CD4-positive, alpha-beta T cell treated with Interleukin-1 beta for 1 hour (primary cell): ENCODE results near the gene HSD17B4.
"Not testable (repeated sequence)": the region's sequence is repeated elsewhere in the genome, so short reads cannot be mapped to it uniquely, and the experiment has no call there.

ENCODE experiments used
- DNase-seq, 2 donors: peaks; one replicate each; pipeline ENCODE4 v3.0.0-alpha.2; 2020 to 2022

Gene HSD17B4

DNA sequence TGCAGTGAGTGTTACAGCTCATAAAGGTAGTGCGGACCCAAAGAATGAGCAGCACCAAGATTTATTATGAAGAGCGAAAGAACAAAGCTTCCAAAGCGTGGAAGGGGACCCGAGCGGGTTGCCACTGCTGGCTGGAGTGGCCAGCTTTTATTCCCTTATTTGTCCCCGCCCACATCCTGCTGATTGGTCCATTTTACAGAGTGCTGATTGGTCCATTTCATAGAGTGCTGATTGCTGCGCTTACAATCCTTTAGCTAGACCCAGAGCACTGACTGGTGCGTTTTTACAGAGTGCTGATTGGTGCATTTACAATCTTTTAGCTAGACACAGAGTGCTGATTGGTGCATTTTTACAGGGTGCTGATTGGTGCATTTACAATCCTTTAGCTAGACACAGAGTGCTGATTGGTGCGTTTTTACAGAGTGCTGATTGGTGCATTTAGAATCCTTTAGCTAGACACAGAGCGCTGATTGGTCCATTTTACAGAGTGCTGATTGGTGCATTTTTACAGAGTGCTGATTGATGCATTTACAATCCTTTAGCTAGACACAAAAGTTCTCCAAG lies 19.5 kb upstream of the HSD17B4 start:
- DNase-seq: not testable (repeated sequence)

DNA sequence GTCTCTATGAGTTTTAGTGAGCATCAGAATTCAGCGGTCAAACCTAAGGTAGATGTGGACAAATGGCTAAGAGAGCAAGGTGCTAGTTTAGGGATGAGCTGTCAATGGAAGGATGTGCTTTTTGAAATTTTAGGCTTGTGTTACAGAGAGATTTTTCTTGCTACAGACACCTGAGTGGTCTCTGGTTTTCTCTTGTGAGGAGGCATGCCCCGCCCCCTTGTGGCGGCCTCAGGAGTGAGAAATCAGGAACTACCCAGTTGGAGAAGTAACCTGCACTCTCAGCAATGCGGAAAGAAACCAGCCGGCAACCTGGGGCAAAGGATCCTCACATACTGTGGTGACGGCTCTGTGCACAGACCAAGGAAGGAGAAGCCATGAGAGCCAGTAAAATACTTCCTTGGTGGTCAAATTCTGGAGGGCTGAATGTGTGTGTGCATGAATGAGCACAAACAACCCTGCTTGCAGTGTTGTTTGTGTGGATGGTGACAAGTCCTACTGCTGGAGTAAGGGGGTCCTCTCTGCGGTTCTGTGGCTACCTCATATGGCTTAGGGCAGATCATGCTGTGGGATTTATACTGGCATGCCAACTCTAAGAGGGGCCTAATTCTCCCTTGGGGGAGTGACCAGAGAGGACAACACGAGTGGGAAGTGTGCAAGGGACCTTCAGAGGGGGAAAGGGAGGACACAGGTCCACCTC lies 16.7 kb upstream of the HSD17B4 start:
- DNase-seq: peak; percentile 72 to 77

DNA sequence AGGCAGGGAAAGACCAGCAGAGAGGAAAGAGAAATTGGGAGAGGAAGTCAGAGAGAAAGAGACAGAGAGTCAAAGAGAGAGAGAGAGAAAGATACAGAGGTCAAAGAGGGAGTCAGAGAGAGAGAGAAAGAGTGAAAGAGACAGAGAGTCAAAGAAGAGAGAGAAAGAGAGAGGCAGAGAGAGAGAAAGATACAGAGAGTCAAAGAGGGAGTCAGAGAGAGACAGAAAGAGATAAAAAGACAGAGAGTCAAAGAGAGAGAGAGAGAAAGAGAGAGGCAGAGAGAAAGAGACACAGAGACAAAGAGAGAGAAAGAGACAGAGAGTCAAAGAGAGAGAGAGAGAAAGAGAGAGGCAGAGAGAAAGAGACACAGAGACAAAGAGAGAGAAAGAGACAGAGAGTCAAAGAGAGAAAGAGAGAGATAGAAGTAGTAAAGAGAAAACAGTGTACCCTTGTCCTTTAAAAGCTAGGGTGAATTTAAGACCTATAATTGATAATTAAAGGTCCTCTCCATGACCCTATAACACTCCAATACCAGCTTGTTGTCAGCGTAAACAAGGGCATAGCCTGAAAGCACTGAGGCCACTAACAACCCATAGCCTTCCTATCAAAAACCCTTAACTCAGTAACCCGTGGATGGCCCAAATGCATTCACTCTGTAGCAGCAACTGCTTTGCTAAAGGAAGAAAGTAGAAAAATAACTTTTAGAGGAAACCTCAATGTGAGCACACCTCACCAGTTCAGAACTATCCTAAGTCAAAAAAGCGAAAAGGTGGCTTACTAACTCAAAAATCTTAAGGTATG lies 14.3 kb upstream of the HSD17B4 start:
- DNase-seq: not testable (repeated sequence)

DNA sequence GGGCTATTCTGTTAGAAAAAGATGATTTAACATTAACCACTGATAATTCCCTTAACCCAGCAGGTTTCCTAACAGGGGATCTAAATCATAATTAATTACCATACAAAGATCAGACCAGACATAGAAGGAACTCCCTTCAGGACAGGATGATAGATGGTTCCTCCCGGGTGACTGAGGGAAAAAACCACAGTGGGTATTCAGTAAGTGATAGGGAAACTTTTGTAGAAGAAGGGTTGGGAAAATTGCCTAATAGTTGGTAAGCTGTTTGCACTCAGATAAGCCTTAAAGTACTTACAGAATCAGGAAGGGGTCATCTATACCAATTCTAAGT lies 13.7 kb upstream of the HSD17B4 start:
- DNase-seq: not testable (repeated sequence)

GRCh38 chr5:119439140-119439631 lies 13.1 kb upstream of the HSD17B4 start:
- DNase-seq: peak; percentile 5 to 12

GRCh38 chr5:119439632-119440031 lies 12.7 kb upstream of the HSD17B4 start:
- not testable (repeated sequence) for DNase-seq

GRCh38 chr5:119444643-119445042 lies 7.7 kb upstream of the HSD17B4 start:
- DNase-seq: not testable (repeated sequence)

DNA sequence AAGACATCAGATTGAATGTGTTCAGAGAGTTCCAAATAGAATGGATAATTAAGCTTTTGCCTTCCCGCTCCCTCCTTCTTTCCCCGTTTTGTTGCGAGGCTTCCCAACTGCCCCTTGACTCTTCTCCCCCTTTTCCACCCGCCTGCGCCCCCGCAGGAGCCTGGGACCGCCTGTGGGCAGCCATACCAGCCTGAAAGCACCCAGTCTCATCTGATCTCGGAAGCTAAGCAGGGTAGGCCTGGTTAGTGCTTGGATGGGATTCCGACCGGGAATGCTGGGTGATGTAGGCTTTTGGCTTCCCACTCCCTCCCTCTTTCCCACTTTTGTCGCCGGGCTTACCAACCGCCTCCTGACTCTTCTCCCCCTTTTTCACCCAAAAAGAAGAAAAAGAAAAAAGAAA lies 6.8 kb upstream of the HSD17B4 start:
- no peak for DNase-seq

- no peak for DNase-seq
Measured at GRCh38 chr5:119449882-119450281, 2.4 kb upstream of the HSD17B4 start.

GRCh38 chr5:119450627-119451026 lies 1.7 kb upstream of the HSD17B4 start:
- not testable (repeated sequence) for DNase-seq

- no peak for DNase-seq
Measured at GRCh38 chr5:119451561-119451960, 736 bp upstream of the HSD17B4 start.

DNA sequence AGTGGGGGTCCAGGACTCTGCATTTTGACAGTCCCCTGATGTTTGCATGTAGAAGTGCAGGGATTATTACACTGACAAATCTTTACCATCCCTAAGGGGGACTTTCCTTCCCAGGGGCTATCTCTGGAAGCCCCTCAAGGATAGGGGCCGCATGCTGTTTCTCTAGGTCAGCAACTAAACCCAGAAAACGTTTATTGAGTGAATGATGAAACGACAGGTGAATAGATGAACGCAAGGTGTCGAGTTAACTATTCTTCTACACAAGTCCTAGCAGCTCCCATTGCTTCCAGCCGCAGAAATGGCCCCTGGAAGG lies 281 bp upstream of the HSD17B4 start:
- DNase-seq: no peak

- DNase-seq: no peak
Measured at GRCh38 chr5:119453040-119453373, 710 bp downstream of the HSD17B4 start.

DNA sequence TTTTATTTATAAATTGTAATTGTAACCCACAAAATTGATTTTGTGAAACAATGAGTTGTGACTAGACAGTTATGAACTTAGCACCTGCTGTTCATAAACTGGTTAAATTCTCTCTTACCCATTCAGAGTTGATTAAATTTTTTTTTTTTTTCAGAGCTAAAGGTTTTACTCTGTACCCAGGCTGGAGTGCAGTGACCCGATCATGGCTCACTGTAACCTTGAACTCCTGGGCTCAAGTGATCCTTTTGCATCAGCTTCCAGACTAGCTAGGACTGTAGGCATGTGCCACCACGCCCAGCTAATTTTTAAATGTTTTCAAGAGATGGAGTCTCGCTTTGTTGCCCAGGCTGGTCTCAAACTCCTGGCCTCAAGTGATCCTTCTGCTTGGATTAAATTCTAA lies 1.9 kb downstream of the HSD17B4 start:
- no peak for DNase-seq

DNA sequence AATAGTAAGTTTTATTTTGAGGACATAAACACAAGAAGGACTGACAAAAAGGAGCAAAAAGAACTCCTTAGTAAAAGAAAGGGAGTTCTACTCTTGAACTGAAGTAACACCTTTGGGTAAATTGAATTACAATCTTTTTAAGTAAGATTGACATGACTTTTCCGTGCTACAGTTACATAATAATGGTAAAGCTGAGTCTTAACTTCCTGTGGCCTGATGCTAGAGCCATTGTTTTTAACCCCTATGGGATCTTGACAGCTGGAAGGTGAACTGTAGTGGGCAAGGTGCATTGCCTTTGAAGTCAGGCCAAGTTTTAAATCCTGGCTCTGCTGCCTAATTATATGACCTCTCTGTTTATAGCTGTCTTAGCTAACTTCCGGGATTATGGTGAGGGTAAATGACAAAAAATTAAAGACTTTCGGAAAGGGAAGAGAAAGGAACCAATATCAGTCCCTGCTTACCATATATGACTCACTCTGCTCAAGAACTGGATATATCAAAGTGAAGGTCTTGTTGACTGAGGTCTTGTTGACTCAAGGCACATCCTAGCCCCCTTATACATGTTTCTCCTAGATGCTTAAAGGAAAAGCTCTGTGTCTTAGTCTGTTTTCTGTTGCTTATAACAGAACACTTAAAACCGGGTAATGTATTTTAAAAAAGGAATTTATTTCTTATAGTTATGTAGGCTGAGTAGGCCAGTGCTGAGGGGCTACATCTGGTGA lies 6.8 kb downstream of the HSD17B4 start:
- no peak for DNase-seq

- DNase-seq: no peak
Measured at GRCh38 chr5:119465640-119466039, 13.3 kb downstream of the HSD17B4 start.

GRCh38 chr5:119468286-119468685 lies 16.0 kb downstream of the HSD17B4 start:
- no peak for DNase-seq

GRCh38 chr5:119470105-119470763 lies 17.9 kb downstream of the HSD17B4 start:
- no peak for DNase-seq

DNA sequence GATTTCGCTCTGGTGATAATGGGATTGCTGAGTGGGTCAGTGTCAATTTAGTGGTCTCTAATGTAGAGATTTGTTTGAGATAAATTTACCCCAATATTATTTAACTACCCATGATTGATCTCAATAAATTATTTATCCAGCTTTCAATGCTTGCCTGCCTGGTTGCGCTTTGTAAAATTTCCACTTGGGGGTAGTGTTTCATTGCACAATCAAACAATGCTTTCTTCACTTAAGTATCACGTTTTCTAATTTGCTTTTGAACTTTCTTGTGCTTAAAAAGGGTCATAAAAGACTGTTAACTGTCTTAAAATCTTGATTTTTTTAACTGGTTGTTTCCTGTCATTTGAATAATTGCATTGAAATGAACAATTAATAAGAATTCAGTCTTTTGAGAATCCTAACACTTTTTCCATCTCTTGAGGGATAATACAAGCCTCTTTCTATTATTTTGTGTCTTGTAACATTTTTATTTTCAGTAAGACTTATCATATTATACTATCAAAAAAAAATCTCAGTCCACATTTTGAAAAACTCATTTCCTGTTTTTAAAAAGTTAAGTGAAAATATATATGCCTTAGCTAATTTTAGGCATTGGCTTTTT lies 18.7 kb downstream of the HSD17B4 start:
- peak in 1 of 2 donors; percentile 19 for DNase-seq

- no peak for DNase-seq
Measured at GRCh38 chr5:119473241-119473640, 20.9 kb downstream of the HSD17B4 start.

- no peak for DNase-seq
Measured at GRCh38 chr5:119476341-119476740, 24.0 kb downstream of the HSD17B4 start.

DNA sequence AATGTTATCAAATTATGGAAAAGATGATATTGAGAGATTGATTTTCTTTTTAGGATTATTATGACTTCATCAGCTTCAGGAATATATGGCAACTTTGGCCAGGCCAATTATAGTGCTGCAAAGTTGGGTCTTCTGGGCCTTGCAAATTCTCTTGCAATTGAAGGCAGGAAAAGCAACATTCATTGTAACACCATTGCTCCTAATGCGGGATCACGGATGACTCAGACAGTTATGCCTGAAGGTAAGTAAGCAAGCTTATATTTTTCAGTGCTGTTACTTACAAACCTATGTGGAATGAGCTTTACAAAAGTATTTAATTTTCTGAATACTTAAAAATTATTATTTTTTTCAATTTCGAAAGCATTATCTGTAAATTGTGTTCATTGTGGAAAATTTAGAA lies 26.5 kb downstream of the HSD17B4 start:
- no peak for DNase-seq

DNA sequence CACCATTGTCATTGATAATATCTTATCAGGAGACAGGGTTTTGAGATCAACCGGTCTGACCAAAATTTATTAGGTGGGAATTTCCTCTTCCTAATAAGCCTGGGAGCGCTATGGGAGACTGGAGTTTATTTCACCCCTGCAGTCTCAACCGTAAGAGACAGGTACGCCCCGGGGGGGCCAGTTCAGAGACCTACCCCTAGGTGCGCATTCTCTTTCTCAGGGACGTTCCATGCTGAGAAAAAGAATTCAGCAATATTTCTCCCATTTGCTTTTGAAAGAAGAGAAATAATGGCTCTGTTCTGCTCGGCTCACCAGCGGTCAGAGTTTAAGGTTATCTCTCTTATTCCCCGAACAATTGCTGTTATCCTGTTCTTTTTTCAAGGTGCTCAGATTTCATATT lies 28.3 kb downstream of the HSD17B4 start:
- not testable (repeated sequence) for DNase-seq
